ENCODE measurements around the gene MAEA.

MAEA gene

DNA sequence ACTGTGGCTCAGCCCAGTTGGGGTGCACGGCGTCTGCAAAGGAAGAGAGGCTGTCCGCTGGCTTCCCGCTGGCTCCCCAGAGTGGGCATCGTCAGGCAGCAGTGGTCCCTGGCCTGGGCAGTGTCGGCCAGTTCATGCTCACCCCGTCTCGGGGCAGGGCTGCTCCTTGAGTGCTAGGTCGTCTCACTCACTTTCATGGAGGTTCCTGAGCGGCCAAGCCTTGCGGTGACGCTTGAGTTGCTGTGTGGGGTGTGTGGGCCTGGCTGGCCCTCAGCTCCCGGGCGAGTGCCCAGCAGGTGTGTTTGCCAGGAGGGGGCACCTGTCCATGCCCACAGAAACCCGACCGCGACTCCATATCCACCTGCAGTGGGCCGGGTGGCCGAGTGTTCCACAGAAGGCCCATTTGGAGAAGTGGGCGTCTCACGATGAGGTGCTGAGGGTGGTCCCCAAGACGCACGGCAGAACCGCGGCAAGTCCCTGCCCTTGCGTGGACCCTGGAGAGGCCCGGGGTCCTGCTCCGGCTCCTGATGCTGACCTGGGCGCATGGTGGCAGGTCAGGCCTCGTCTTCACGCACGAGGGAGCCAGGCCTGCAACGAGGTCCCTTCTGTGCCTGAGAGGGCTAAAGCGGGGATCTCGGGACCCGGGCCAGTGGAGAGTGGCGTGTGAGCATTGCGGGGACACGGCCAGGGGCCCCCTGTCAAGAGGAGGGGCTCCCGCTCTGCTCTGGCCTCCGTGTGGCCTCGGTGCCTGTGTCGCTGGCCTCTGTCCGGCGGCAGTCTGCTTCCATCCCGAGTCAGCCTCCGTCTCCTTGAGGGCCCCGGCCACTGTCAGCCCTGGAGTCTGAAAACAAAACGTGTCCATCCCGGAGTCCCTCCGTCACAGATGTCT, 38.8 kb downstream of the MAEA start:
- TF ChIP-seq, protein P1, sequence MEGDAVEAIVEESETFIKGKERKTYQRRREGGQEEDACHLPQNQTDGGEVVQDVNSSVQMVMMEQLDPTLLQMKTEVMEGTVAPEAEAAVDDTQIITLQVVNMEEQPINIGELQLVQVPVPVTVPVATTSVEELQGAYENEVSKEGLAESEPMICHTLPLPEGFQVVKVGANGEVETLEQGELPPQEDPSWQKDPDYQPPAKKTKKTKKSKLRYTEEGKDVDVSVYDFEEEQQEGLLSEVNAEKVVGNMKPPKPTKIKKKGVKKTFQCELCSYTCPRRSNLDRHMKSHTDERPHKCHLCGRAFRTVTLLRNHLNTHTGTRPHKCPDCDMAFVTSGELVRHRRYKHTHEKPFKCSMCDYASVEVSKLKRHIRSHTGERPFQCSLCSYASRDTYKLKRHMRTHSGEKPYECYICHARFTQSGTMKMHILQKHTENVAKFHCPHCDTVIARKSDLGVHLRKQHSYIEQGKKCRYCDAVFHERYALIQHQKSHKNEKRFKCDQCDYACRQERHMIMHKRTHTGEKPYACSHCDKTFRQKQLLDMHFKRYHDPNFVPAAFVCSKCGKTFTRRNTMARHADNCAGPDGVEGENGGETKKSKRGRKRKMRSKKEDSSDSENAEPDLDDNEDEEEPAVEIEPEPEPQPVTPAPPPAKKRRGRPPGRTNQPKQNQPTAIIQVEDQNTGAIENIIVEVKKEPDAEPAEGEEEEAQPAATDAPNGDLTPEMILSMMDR (IDR thresholded peaks at IDR 0.05; ENCODE audit: borderline replicate concordance, extremely low read depth, low read length, poor library complexity, severe bottlenecking) = no peak
- no peak for TF ChIP-seq EZH2 (IDR thresholded peaks at IDR 0.05; ENCODE audit: borderline replicate concordance, low read depth, low read length, severe bottlenecking)
- DNase-seq (no peak), ATAC-seq (ENCODE audit: insufficient read depth, low read depth) (no peak)
- Histone ChIP-seq H3K9ac (ENCODE audit: low read depth, low read length) (no peak overlapping the region), H3K79me2 (ENCODE audit: insufficient read depth, low read length) (peaks cover 34% of the 10 kb centered on the region), H3K36me3 (ENCODE audit: insufficient read depth, low read length) (peaks cover 91% of the 10 kb centered on the region), H2AFZ (ENCODE audit: low read depth, low read length) (no peak overlapping the region), H3K4me2 (ENCODE audit: insufficient read depth, low read length) (no peak overlapping the region), H3K4me3 (ENCODE audit: low read depth in 1 of 2, low read length in 2 of 2) (no peak overlapping the region), H3K27me3 (ENCODE audit: insufficient read depth, low read length, poor library complexity) (no peaks in the 10 kb centered on the region), H3K4me1 (ENCODE audit: insufficient read depth, low read length) (no peaks in the 10 kb centered on the region), H3K27ac (ENCODE audit: low read length) (no peak overlapping the region), H4K20me1 (ENCODE audit: insufficient read depth, low read length) (peaks cover 55% of the 10 kb centered on the region), H3K9me3 (ENCODE audit: insufficient read depth, low read length, severe bottlenecking) (no peaks in the 10 kb centered on the region)

- no peak overlapping the region for H2AFZ ChIP-seq (ENCODE audit: low read depth, low read length)
- H3K27ac ChIP-seq (ENCODE audit: low read length) = no peak overlapping the region
- H4K20me1 ChIP-seq (ENCODE audit: insufficient read depth, low read length) = peaks cover 47% of the 10 kb centered on the region
- no peaks in the 10 kb centered on the region for H3K27me3 ChIP-seq (ENCODE audit: insufficient read depth, low read length, poor library complexity)
- H3K4me2 ChIP-seq (ENCODE audit: insufficient read depth, low read length) = no peak overlapping the region
- H3K9me3 ChIP-seq (ENCODE audit: insufficient read depth, low read length, severe bottlenecking) = no peaks in the 10 kb centered on the region
- peaks cover 29% of the 10 kb centered on the region for H3K79me2 ChIP-seq (ENCODE audit: insufficient read depth, low read length)
- H3K4me1 ChIP-seq (ENCODE audit: insufficient read depth, low read length) = no peaks in the 10 kb centered on the region
- H3K4me3 ChIP-seq (ENCODE audit: low read depth in 1 of 2, low read length in 2 of 2) = no peak overlapping the region
- DNase-seq (no peak), ATAC-seq (ENCODE audit: insufficient read depth, low read depth) (0 out of 3 replicates have a peak, but pooled peaks have one; percentile 11)
- no peak overlapping the region for H3K9ac ChIP-seq (ENCODE audit: low read depth, low read length)
- no peak for TF ChIP-seq EZH2 (IDR thresholded peaks at IDR 0.05; ENCODE audit: borderline replicate concordance, low read depth, low read length, severe bottlenecking)
- TF ChIP-seq, protein P1 (IDR thresholded peaks at IDR 0.05; ENCODE audit: borderline replicate concordance, extremely low read depth, low read length, poor library complexity, severe bottlenecking) = no peak
- peaks cover 86% of the 10 kb centered on the region for H3K36me3 ChIP-seq (ENCODE audit: insufficient read depth, low read length)
Measured at GRCh38 chr4:1329408-1330371, 40.0 kb downstream of the MAEA start.

DNA sequence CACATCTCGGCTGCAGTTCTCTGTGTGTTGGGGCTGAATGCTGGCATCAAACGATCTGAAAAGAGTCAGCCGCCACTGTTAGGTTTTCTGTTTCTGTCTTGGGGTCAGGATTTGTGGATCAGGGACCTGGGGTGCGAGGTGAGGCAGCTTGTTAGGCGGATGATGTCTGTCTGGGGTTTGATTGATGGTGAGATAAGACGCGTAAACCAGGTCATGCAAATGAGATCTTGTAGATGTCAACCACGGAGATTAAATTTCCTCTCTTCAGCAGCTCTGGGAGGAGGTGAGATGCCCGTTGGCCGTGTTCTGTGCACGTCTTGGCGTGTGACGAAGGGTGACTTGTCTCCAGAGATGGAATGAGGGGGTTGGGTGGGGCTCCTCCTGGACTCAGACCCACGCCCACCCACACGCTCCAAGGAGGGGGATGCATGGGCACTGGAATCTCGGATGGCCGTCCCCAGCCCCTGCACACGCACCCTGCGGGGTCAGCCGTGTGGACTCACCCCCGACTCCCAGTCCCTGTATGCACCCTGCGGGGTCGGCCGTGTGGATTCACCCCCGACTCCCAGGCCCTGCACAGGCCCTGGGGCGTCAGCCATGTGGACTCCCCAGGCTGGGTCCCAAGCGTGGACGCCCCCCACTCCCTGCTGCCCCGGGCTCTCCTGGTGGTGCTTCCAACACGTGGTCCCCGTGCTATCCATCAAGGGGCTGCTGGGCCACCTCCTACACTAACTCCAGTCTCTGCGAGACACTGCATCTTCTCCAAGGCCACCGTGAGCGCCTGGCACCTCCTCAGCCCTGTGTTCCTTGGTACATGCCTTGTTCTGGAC, 41.3 kb downstream of the MAEA start:
- peak; percentile 23; the same call in 1 of the 3 replicates for ATAC-seq (ENCODE audit: insufficient read depth, low read depth)
- H2AFZ ChIP-seq (ENCODE audit: low read depth, low read length) = no peak overlapping the region

More for the DNA sequence above, 41.3 kb downstream of the MAEA start:
- Histone ChIP-seq H4K20me1 (ENCODE audit: insufficient read depth, low read length) (peaks cover 43% of the 10 kb centered on the region), H3K79me2 (ENCODE audit: insufficient read depth, low read length) (peaks cover 29% of the 10 kb centered on the region), H3K4me1 (ENCODE audit: insufficient read depth, low read length) (no peaks in the 10 kb centered on the region), H3K4me3 (ENCODE audit: low read depth in 1 of 2, low read length in 2 of 2) (no peak overlapping the region), H3K9me3 (ENCODE audit: insufficient read depth, low read length, severe bottlenecking) (no peaks in the 10 kb centered on the region), H3K27ac (ENCODE audit: low read length) (no peak overlapping the region), H3K27me3 (ENCODE audit: insufficient read depth, low read length, poor library complexity) (no peaks in the 10 kb centered on the region), H3K36me3 (ENCODE audit: insufficient read depth, low read length) (peaks cover 82% of the 10 kb centered on the region), H3K4me2 (ENCODE audit: insufficient read depth, low read length) (no peak overlapping the region), H3K9ac (ENCODE audit: low read depth, low read length) (no peak overlapping the region)
- no peak for TF ChIP-seq EZH2 (IDR thresholded peaks at IDR 0.05; ENCODE audit: borderline replicate concordance, low read depth, low read length, severe bottlenecking)
- TF ChIP-seq, protein P1 (IDR thresholded peaks at IDR 0.05; ENCODE audit: borderline replicate concordance, extremely low read depth, low read length, poor library complexity, severe bottlenecking) = no peak
- no peak for DNase-seq
